Psoas muscle (tissue), 8 donors: ENCODE results near the gene SCAMP1. TPM values are rescaled to one million over a fixed set of nuclear protein-coding genes. Genes with fewer than 3 reads are reported as not detected.

Experiments used
- ATAC-seq, 4 donors: fragments of 200-7000 bp; cut with Tn5 transposase; one replicate each; pipeline ENCODE4 v1.9.1; 2020; ENCODE audit warnings: moderate library complexity in 3 of 4, mild to moderate bottlenecking in 2 of 4
- DNase-seq, 2 donors: peaks; one replicate each; pipeline ENCODE4 v3.0.0-alpha.2; 2020
- H3K27ac ChIP-seq: fragments of 200-600 bp; one replicate; pipeline ENCODE4 v1.8.0; 2022
- H3K27me3 ChIP-seq, 3 donors: fragments of 200-600 bp in 1 of 3; one replicate each; pipeline versions ENCODE4 v1.6.1 to v1.8.0; 2013 to 2022; ENCODE audit warnings: low read length in 2 of 3, mild to moderate bottlenecking in 2 of 3, moderate library complexity in 1 of 3; ENCODE audit not compliant: insufficient read depth in 3 of 3
- H3K36me3 ChIP-seq, 2 donors: fragments of 200-600 bp in 1 of 2; one replicate each; pipeline versions ENCODE4 v1.6.1 to v1.8.0; 2013 to 2022; ENCODE audit warnings: low read depth in 1 of 2, mild to moderate bottlenecking in 1 of 2, moderate library complexity in 1 of 2; ENCODE audit not compliant: insufficient read depth in 1 of 2
- H3K4me1 ChIP-seq: fragments of 200-600 bp; one replicate; pipeline ENCODE4 v1.8.0; 2022
- H3K4me3 ChIP-seq: fragments of 200-600 bp; one replicate; pipeline ENCODE4 v1.8.0; 2022; ENCODE audit warnings: mild to moderate bottlenecking
- H3K9me3 ChIP-seq: fragments of 200-600 bp; one replicate; pipeline ENCODE4 v1.8.0; 2022
- CTCF ChIP-seq: fragments of 200-600 bp; IDR thresholded peaks from one replicate; pipeline ENCODE4 v1.8.0; 2022; ENCODE audit warnings: antibody characterized with exemption
- WGBS, 3 donors: extraction: QIAGEN DNeasy Blood & Tissue Kit; methylation state at CpG; one replicate each; pipeline versions ENCODE4 v1.1.6 to v1.1.7; 2013; 5-methylcytosine and 5-hydroxymethylcytosine counted together
- intact Hi-C, 2 donors: fragments of 100-400 bp; cut with DNase I; formaldehyde crosslinking; loops; one replicate each; pipeline versions ENCODE4 v1.11.0 to v1.14.2; 2022
- polyA plus RNA-seq, 3 donors: library from polyadenylated mRNA; stranded (reverse); fragments of 200-250 nt; gene quantifications; one replicate each; pipeline ENCODE4 v1.2.3, GENCODE V29; 2013
- total RNA-seq, 4 donors: library from RNA; stranded (reverse); fragmentation: NEBNext Ultra II Directional in 2 of 4; extraction: Animal tissue kit (Norgen Biotek cat#: 25700) in 2 of 4; gene quantifications; one replicate each; pipeline versions ENCODE4 v1.2.1 to v1.2.4, GENCODE V29; 2021 to 2023
- donor health status: healthy with polysubstance abuse.
- donor health status: DM: no; HTN: no; CAD: no; lungs with moderate emphysema.
- donor health status: Bipolar disorder and iron deficiency.
- donor health status: healthy.
- donor health status: DM: yes; HTN: yes; CAD: no.
- donor health status: DM: no; HTN: no; CAD: no.
- donor health status: DM: no; HTN: no; CAD: no.
- donor health status: DM: yes; HTN: yes; CAD: no.

SCAMP1 gene
- total and polyA plus RNA-seq, 7 donors, result 7.2 to 28.4 (median 16.4) TPM

- Histone ChIP-seq H3K9me3 (no peaks in the 10 kb centered on the region), H3K4me3 (no peak overlapping the region), H3K27ac (no peak overlapping the region), H3K4me1 (no peaks in the 10 kb centered on the region), H3K27me3 (no peaks in the 10 kb centered on the region), H3K36me3 (no peaks in the 10 kb centered on the region)
- ATAC-seq, result no peak
- intact Hi-C loops, result no loop called here
- DNase-seq, result no peak
- WGBS, 3 donors, result 87 to 95% (median 94%) methylated on average over 9 of the region's 9 CpGs
- no peak for TF ChIP-seq CTCF
Measured at GRCh38 chr5:78519198-78519941, 159.0 kb downstream of the SCAMP1 start.

- no peak for TF ChIP-seq CTCF
- ATAC-seq, result no peak
- Histone ChIP-seq H3K4me1 (no peaks in the 10 kb centered on the region), H3K27me3 (no peaks in the 10 kb centered on the region), H3K36me3 (no peaks in the 10 kb centered on the region), H3K4me3 (no peak overlapping the region), H3K9me3 (no peaks in the 10 kb centered on the region), H3K27ac (no peak overlapping the region)
- DNase-seq, result no peak
- WGBS, 3 donors, result 78 to 79% (median 78%) methylated on average over 2 of the region's 2 CpGs
- intact Hi-C loops, result no loop called here
Measured at GRCh38 chr5:78521455-78521854, 161.0 kb downstream of the SCAMP1 start.

- Histone ChIP-seq H3K9me3 (no peaks in the 10 kb centered on the region), H3K4me1 (peaks cover 4% of the 10 kb centered on the region), H3K4me3 (no peak overlapping the region), H3K27ac (no peak overlapping the region), H3K36me3 (no peaks in the 10 kb centered on the region), H3K27me3 (no peaks in the 10 kb centered on the region)
- DNase-seq (no peak), ATAC-seq (no peak)
- WGBS, 3 donors, result 80 to 88% (median 85%) methylated on average over 9 of the region's 9 CpGs
- intact Hi-C loops, result no loop called here
- TF ChIP-seq CTCF, result no peak
Measured at GRCh38 chr5:78522476-78523260, 162.3 kb downstream of the SCAMP1 start.

GRCh38 chr5:78523314-78524193, 163.1 kb downstream of the SCAMP1 start:
- intact Hi-C loops, result no loop called here
- DNase-seq (no peak), ATAC-seq (no peak)
- H3K4me1 ChIP-seq, result peaks cover 5% of the 10 kb centered on the region
- H3K27ac ChIP-seq, result no peak overlapping the region
- no peaks in the 10 kb centered on the region for H3K27me3 ChIP-seq
- no peaks in the 10 kb centered on the region for H3K9me3 ChIP-seq
- TF ChIP-seq CTCF, result no peak
- no peaks in the 10 kb centered on the region for H3K36me3 ChIP-seq
- no peak overlapping the region for H3K4me3 ChIP-seq
- 74 to 83% (median 78%) methylated on average over 15 of the region's 15 CpGs for WGBS, 3 donors
